ENCODE results near the gene GPC5.

DNA sequence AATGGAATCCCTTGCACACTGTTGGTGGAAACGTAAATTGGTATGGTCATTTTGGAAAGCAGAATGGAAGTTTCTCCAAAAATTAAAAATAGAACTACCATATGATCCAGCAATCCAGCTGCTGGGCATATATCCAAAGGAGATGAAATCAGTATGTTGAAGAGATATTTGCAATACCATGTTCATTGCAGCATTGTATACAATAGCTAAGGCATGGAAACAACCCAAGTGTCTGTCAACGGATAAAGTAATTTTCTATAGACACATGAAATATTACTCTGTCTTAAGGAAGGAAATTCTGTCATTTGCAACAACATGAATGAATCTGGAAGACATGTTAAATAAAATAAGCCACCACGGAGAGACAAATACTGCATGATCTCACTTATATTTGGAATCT, 124.7 kb downstream of the GPC5 start:
- TF ChIP-seq, protein P1, sequence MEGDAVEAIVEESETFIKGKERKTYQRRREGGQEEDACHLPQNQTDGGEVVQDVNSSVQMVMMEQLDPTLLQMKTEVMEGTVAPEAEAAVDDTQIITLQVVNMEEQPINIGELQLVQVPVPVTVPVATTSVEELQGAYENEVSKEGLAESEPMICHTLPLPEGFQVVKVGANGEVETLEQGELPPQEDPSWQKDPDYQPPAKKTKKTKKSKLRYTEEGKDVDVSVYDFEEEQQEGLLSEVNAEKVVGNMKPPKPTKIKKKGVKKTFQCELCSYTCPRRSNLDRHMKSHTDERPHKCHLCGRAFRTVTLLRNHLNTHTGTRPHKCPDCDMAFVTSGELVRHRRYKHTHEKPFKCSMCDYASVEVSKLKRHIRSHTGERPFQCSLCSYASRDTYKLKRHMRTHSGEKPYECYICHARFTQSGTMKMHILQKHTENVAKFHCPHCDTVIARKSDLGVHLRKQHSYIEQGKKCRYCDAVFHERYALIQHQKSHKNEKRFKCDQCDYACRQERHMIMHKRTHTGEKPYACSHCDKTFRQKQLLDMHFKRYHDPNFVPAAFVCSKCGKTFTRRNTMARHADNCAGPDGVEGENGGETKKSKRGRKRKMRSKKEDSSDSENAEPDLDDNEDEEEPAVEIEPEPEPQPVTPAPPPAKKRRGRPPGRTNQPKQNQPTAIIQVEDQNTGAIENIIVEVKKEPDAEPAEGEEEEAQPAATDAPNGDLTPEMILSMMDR (IDR thresholded peaks at IDR 0.05): no peak
- no peak for TF ChIP-seq POLR2A (IDR thresholded peaks at IDR 0.05)

Data from ovary (tissue), 3 donors.